GM20000 (cell line): ENCODE results near the gene SMARCD2.
"Not testable (repeated sequence)": the region's sequence is repeated elsewhere in the genome, so short reads cannot be mapped to it uniquely, and the experiment has no call there.

Source experiments
- DNase-seq: peaks from one replicate; pipeline ENCODE4 v3.0.0; 2012; ENCODE audit warnings: low spot score
- CTCF ChIP-seq: IDR thresholded peaks from 2 replicates; pipeline ENCODE4 v1.5.1; 2012; ENCODE audit warnings: mild to moderate bottlenecking, control low read depth; ENCODE audit errors: extremely low read depth, missing control alignments

The SMARCD2 gene

GRCh38 chr17:63842540-63843386 lies at the start of gene SMARCD2:
SMARCD2 (minus strand) TSS chr17:63842685; CDS start chr17:63842674, 11 bp downstream.
- no peak for TF ChIP-seq CTCF
- DNase-seq: peak; percentile 98

- not testable (repeated sequence) for DNase-seq
These were observed 46.8 kb upstream of the SMARCD2 start for GRCh38 chr17:63889026-63889848.

GRCh38 chr17:63885119-63885518 lies 42.6 kb upstream of the SMARCD2 start:
- DNase-seq: not testable (repeated sequence)

- DNase-seq: not testable (repeated sequence)
These were observed 40.2 kb upstream of the SMARCD2 start for GRCh38 chr17:63882626-63883126.

DNA sequence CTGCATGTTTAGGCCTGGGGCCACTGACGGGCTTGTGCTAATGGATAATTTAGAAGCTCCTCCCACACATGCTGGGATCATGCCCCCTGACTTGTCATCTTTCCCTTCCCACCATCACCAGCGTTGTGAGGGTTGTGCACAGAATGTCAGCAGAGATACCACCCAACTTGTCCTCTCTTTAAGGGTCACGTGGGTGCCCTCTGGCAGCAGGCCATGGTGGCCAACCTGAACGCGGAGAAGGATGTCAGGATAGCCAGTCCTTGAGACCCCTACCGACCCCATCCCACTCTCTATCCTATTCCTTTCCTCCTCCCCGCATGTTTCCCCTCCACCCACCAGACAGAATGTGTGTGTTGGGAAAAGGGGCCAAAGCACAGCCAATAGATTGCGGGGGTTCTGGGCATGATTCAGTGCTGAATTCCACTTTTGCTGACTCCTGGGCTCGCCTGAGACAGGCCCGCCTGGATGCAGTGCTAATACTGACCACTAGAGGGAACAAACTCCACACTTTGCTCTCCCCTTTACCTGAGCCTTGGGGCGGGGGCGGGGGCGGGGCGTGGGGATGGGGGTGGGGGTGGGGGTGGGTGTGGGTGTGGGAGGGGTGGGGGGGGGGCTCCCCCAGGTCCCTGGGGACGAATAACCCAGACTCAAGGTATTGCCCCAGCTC lies 39.6 kb upstream of the SMARCD2 start, which contains the start of gene GH2:
TSS of gene GH2 (minus strand) at position 10 of the 667 bp plus-strand sequence. CDS start 143 bp downstream, outside the sequence.
- DNase-seq: peak; percentile 78
- peak; percentile 40 for TF ChIP-seq CTCF

GRCh38 chr17:63881337-63881736 lies 38.9 kb upstream of the SMARCD2 start:
- DNase-seq: not testable (repeated sequence)

- DNase-seq: no peak
- TF ChIP-seq CTCF: no peak
These were observed 38.2 kb upstream of the SMARCD2 start for GRCh38 chr17:63880706-63881105.

DNA sequence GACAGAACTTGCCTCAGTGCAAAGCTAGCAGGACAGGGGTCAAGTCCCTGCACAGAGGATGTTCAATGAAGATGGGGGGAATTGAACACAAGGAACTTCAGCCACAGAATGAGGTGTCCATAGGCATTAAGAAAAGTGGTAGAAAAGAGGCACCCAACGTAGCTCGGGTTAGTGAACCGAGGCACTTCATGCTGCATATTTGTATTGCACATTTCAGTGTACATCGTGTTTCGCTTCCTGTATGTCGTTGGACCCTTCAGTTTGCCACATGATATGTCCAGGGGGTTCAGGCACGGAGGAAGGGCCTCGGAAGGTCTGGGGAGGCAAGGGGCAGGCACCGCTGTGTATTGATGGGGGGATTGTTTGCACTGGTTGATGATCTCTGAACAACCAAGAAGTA lies 35.9 kb upstream of the SMARCD2 start:
- not testable (repeated sequence) for DNase-seq

DNA sequence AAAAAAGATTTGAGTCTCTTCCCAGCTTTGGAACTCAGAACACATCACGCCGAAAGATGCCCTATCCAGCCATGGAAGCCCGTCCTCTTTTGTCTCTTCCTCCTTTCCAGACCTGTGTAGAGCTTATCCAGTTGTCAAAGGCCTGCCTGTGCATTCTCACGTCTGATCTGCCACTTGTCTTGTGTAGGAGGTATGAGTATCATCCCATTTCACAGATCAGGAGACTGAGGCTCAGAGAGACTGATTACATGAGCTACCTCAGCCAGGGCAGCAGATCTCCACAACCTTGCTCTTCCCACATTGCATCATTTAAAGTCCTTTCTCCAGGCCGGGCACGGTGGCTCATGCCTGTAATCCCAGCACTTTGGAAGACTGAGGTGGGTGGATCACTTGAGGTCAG lies 32.2 kb upstream of the SMARCD2 start:
- DNase-seq: not testable (repeated sequence)

DNA sequence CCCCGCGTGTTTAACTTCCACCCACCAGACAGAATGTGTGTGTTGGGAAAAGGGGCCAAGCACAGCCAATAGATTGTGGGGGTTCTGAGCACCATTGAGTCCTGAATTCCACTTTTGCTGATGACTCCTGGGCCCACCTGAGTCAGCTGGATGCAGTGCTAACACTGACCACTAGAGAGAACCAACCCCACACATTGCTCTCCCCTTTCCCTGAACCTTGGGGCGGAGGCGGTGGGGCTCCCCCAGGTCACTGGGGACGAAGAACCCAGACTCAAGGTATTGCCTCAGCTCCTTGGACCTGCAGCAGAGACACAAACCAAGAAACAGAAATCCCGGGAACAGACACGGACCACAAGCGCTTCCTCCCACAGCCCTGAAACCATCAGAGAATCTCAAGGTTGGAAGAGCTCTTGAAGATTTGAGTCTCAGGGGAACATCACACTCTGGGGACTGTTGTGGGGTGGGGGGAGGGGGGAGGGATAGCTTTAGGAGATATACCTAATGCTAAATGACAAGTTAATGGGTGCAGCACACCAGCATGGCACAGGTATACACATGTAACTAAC lies 31.7 kb upstream of the SMARCD2 start:
- not testable (repeated sequence) for DNase-seq

DNA sequence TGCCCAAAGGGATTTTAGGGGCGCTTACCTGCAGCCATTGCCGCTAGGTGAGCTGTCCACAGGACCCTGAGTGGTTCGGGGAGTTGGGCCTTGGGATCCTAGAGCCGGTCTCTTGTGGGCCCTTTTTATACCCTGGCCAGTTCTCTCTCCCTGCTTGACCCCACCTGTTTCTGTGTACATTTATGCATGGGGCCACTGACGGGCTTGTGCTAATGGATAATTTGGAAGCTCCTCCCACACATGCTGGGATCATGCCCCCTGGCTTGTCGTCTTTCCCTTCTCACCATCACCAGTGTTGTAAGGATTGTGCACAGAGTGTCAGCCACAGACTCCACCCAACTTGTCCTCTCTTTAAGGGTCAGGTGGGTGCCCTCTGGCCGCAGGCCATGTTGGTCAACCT lies 31.1 kb upstream of the SMARCD2 start, which contains the start of gene CSH2:
TSS of gene CSH2 (minus strand) at position 101 of the 400 bp plus-strand sequence. CDS start at position 38, 63 bp downstream.
- DNase-seq: not testable (repeated sequence)

DNA sequence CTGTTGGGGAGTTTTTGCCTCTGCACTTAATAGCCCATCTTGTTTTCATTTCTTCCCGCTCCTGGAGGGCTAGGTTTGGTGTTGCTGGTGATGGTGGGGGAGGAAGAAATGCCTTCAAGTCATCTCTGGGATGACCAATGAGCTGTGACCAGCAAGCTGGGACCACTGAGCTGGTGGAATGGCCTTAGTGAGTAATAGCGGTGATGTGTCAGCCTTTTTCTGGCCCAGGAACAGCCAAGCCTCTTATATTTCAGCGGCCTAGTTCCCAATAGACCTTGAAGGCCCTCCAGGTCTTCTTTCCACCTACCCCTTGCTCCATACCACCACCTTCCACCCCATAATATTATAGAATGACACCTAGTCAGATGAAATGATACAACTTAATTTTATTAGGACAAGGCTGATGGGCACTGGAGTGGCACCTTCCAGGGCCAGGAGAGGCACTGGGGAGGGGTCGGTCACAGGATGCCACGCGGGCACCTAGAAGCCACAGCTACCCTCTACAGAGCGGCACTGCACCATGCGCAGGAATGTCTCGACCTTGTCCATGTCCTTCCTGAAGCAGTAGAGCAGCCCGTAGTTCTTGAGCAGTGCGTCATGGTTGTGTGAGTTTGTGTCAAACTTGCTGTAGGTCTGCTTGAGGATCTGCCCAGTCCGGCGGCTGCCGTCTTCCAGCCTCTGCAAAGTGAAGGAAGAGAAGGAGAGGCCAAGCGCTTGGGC lies 29.3 kb upstream of the SMARCD2 start:
- not testable (repeated sequence) for DNase-seq

- not testable (repeated sequence) for DNase-seq
These were observed 27.8 kb upstream of the SMARCD2 start for GRCh38 chr17:63870292-63870665.

- not testable (repeated sequence) for DNase-seq
These were observed 27.2 kb upstream of the SMARCD2 start for GRCh38 chr17:63869491-63870291.

- DNase-seq: not testable (repeated sequence)
These were observed 24.1 kb upstream of the SMARCD2 start for GRCh38 chr17:63866625-63867024.
